H1 (cell line): Measurements from ENCODE around the gene POLRMT. TPM values are rescaled to one million over a fixed set of nuclear protein-coding genes. Genes with fewer than 3 reads are reported as not detected.

Source experiments
- CHD1 ChIP-seq: IDR thresholded peaks from 2 replicates; pipeline ENCODE4 v1.6.1; 2012; ENCODE audit warnings: low read depth, low read length, improper control_type of control experiment
- CREB1 ChIP-seq: IDR thresholded peaks from 2 replicates; pipeline ENCODE4 v1.6.1; 2012; ENCODE audit warnings: inconsistent platforms
- EZH2 ChIP-seq: fragments of 200-600 bp; sonication (generic); IDR thresholded peaks from 2 replicates; pipeline ENCODE4 v1.7.1; 2012; ENCODE audit warnings: low read depth, mild to moderate bottlenecking, moderate library complexity, low read length, inconsistent platforms; ENCODE audit not compliant: severe bottlenecking
- HDAC6 ChIP-seq: IDR thresholded peaks from one replicate; pipeline ENCODE4 v1.7.1; 2012; ENCODE audit warnings: low read depth, mild to moderate bottlenecking, inconsistent platforms, low read length, moderate library complexity
- POLR2AphosphoS5 ChIP-seq: IDR thresholded peaks from 2 replicates; pipeline ENCODE4 v1.6.1; 2011; ENCODE audit warnings: low read depth, low read length
- SP2 ChIP-seq: IDR thresholded peaks from 2 replicates; pipeline ENCODE4 v1.6.1; 2012; ENCODE audit warnings: mild to moderate bottlenecking, low read length, inconsistent platforms
- polyA plus RNA-seq, 7 experiments: library from polyadenylated mRNA; depleted of rRNA in 3 of 7; stranded (reverse) in 5 of 7; unstranded in 2 of 7; fragments of >200 nt in 5 of 7; fragments of 200-250 nt in 2 of 7; gene quantifications; 1 replicate in 5 of 7; 2 replicates in 1 of 7; 4 replicates in 1 of 7; pipeline versions ENCODE4 v1.2.1 to v1.2.3, GENCODE V29; 2011 to 2013; ENCODE audit warnings: missing spikeins in 2 of 7, mixed read lengths in 2 of 7
- total RNA-seq: library from RNA; stranded (reverse); fragmentation: NEBNext Ultra II Directional; extraction: Animal tissue kit (Norgen Biotek cat#: 25700); gene quantifications from 2 replicates; pipeline ENCODE4 v1.2.1, GENCODE V29; 2021

POLRMT gene
- total and polyA plus RNA-seq, 2 of the 8 experiments (the other 6 are each of a cell fraction or from before 2014, with no cell fraction given): 93.0 to 111 TPM

GRCh38 chr19:595326-596262 lies 37.7 kb downstream of the POLRMT start (continued):
- TF ChIP-seq HDAC6 (no peak), POLR2AphosphoS5 (no peak), CHD1 (no peak), EZH2 (no peak), SP2 (no peak), CREB1 (no peak)
